K562 treated with DMSO at 1 percent for 12 hours (cell line): ENCODE data around the gene LAD1. TPM values are rescaled to one million over a fixed set of nuclear protein-coding genes. Genes with fewer than 3 reads are reported as not detected.

Source experiments
- total RNA-seq: library from RNA; unstranded; fragments of 300-600 nt; gene quantifications from 2 replicates; pipeline ENCODE4 v1.2.3, GENCODE V29; 2022; ENCODE audit not compliant: insufficient read depth

The LAD1 gene, protein sequence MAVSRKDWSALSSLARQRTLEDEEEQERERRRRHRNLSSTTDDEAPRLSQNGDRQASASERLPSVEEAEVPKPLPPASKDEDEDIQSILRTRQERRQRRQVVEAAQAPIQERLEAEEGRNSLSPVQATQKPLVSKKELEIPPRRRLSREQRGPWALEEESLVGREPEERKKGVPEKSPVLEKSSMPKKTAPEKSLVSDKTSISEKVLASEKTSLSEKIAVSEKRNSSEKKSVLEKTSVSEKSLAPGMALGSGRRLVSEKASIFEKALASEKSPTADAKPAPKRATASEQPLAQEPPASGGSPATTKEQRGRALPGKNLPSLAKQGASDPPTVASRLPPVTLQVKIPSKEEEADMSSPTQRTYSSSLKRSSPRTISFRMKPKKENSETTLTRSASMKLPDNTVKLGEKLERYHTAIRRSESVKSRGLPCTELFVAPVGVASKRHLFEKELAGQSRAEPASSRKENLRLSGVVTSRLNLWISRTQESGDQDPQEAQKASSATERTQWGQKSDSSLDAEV
- not detected in 2 replicates for total RNA-seq

DNA sequence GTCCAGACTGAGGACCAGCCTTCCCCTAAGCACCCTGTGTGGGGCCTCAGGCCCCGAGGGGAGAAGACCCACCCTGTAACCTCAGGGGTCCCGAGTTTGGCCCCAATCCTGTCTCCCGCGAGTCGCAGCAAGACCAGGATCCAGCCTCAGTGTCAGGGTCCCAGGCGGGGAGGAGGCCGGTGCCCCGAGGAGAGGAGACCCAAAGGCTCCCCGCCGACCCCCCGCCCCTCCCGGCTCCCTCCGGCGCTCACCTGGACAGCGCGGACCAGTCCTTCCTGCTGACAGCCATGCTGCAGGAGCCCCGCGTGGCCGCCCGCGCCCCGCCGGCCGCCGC, at the start of gene LAD1:
TSS of gene LAD1 (minus strand) at position 307 of the 334 bp plus-strand sequence. CDS start at position 289, 18 bp downstream.

DNA sequence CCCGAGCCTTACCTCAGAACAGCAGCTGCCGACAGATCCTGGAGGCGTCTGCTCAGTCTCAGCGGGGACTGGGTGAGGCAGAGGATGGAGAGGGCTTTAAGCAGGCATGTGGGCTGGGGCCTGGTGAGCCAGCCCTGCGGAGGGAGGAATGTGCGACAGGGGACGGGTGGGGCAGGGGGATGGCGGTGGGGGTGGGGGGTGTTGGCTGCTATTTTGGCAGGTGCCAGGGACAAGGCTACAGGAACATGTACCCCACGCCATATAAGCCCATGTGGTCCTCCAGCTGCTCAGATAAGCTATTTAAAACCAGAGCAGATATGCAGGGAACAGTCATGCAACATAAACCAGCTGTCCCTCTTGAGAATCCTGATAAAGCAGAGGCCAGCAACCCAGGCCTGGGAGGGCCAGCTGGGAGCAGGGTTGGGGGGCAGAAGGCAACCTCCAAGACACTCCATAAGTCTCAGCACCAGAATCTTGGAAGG, 21.5 kb downstream of the LAD1 start, which contains the start of gene TNNT2:
TSS of gene TNNT2 (minus strand) at position 70 of the 482 bp plus-strand sequence. CDS start 4,426 bp downstream, outside the sequence.

Other genes starting within 250 kb of the LAD1 start
- 112 and 116 TPM in 2 replicates for gene TMEM9, start 244.8 kb downstream of the LAD1 start, total RNA-seq
- not detected in 2 replicates for gene IGFN1, start 208.5 kb downstream of the LAD1 start, total RNA-seq
- not detected in 2 replicates for gene PKP1, start 115.8 kb downstream of the LAD1 start, total RNA-seq
- not detected in 2 replicates for gene TNNT2, start 21.6 kb downstream of the LAD1 start, total RNA-seq
- not detected in 2 replicates for gene TNNI1, start 22.4 kb upstream of the LAD1 start, total RNA-seq
- not detected in 2 replicates for gene PHLDA3, start 69.9 kb upstream of the LAD1 start, total RNA-seq
- 43.0 and 55.7 TPM in 2 replicates for gene CSRP1, start 107.8 kb upstream of the LAD1 start, total RNA-seq
- gene NAV1, start 139.8 kb upstream of the LAD1 start, total RNA-seq = 0.77 and 7.9 TPM in 2 replicates